Adrenal gland (tissue), 5 donors: ENCODE measurements around the gene CLEC7A.

Source experiments
- POLR2A ChIP-seq, 2 donors: fragments of 450-650 bp; IDR thresholded peaks; one replicate each; pipeline ENCODE4 v1.6.1; 2017; ENCODE audit warnings: antibody characterized with exemption in 2 of 2, mild to moderate bottlenecking in 2 of 2, moderate library complexity in 1 of 2
- TF ChIP-seq, protein P1 (sequence below), 6 experiments: fragments of 450-650 bp in 4 of 6; fragments of 200-600 bp in 2 of 6; sonication (generic) in 1 of 6; IDR thresholded peaks; 1 replicate in 5 of 6; 2 replicates in 1 of 6; pipeline versions ENCODE4 v1.5.1 to v1.8.0; 2016 to 2021; ENCODE audit warnings: antibody characterized with exemption in 6 of 6, mild to moderate bottlenecking in 2 of 6, moderate library complexity in 1 of 6
- donor health status: DM: no; HTN: no; CAD: no.

DNA sequence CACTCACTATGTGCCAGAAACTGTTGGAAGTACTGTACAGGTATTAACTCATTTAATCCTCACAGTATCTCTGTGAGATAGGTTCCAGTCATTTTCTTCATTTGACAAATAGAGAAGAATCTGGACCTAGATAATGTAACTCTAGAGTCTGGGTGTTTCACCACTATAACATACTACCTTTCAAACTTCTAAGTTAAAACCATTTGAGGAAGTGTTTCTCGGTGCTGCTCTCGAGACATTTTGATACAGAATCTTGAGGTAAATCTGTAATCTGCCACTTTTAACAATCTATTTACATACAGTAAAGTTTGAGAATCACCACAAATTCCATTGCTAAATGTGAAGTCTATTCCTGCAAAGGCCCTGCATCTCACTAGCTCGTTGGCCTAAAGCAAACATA is 33.1 kb upstream of the CLEC7A start:
- TF ChIP-seq POLR2A (IDR thresholded peaks at IDR 0.05): no peak
- TF ChIP-seq, protein P1, sequence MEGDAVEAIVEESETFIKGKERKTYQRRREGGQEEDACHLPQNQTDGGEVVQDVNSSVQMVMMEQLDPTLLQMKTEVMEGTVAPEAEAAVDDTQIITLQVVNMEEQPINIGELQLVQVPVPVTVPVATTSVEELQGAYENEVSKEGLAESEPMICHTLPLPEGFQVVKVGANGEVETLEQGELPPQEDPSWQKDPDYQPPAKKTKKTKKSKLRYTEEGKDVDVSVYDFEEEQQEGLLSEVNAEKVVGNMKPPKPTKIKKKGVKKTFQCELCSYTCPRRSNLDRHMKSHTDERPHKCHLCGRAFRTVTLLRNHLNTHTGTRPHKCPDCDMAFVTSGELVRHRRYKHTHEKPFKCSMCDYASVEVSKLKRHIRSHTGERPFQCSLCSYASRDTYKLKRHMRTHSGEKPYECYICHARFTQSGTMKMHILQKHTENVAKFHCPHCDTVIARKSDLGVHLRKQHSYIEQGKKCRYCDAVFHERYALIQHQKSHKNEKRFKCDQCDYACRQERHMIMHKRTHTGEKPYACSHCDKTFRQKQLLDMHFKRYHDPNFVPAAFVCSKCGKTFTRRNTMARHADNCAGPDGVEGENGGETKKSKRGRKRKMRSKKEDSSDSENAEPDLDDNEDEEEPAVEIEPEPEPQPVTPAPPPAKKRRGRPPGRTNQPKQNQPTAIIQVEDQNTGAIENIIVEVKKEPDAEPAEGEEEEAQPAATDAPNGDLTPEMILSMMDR (IDR thresholded peaks at IDR 0.05): no peak
